B cell (primary cell): ENCODE measurements around the gene IL23A. TPM values are rescaled to one million over a fixed set of nuclear protein-coding genes. Genes with fewer than 3 reads are reported as not detected.

Source experiments
- ATAC-seq: fragments of 200-7000 bp; cut with Tn5 transposase; one replicate; pipeline ENCODE4 v1.10.0; 2021; ENCODE audit warnings: low read depth, mild to moderate bottlenecking, moderate number of reproducible peaks, moderate library complexity
- CTCF ChIA-PET: fragments of 350-600 bp; sonication (Branson Sonifier 250); formaldehyde crosslinking; loops from one replicate; lab custom pipeline; 2021; ENCODE audit warnings: antibody characterized with exemption, inconsistent platforms; lab: Charles Lee
- POLR2A ChIA-PET: fragments of 350-600 bp; sonication (Branson Sonifier 250); formaldehyde crosslinking; loops from one replicate; lab custom pipeline; 2021; ENCODE audit warnings: antibody characterized with exemption; lab: Charles Lee
- DNase-seq: peaks from one replicate; pipeline ENCODE4 v3.0.0; 2013
- H2AFZ ChIP-seq: 2 replicates; pipeline ENCODE4 v1.6.1; 2012; ENCODE audit warnings: mild to moderate bottlenecking, low read depth, low read length; ENCODE audit not compliant: insufficient read depth, poor library complexity, severe bottlenecking
- H3K27ac ChIP-seq, 2 donors: 1 replicate in 1 of 2; 2 replicates in 1 of 2; pipeline ENCODE4 v1.5.1; 2012 to 2013; ENCODE audit warnings: low read length in 2 of 2, mild to moderate bottlenecking in 2 of 2, moderate library complexity in 1 of 2
- H3K27me3 ChIP-seq, 4 experiments: fragments of 200-600 bp in 1 of 4; sonication (generic) in 1 of 4; replicated peaks in 1 of 4; 1 replicate in 2 of 4; 2 replicates in 2 of 4; pipeline versions ENCODE4 v1.6.1 to v1.7.0; 2013 to 2016; ENCODE audit warnings: low read length in 3 of 4, mild to moderate bottlenecking in 2 of 4, mixed read lengths in 1 of 4, moderate library complexity in 1 of 4; ENCODE audit not compliant: insufficient read depth in 4 of 4, control insufficient read depth in 3 of 4; ENCODE audit errors: control extremely low read depth in 1 of 4
- H3K36me3 ChIP-seq, 2 experiments: replicated peaks in 1 of 2; 1 replicate in 1 of 2; 2 replicates in 1 of 2; pipeline versions ENCODE4 v1.6.1 to v1.7.1; 2013; ENCODE audit warnings: low read length in 1 of 2; ENCODE audit not compliant: insufficient read depth in 2 of 2, control insufficient read depth in 1 of 2; ENCODE audit errors: control extremely low read depth in 1 of 2, extremely low read depth in 1 of 2
- H3K4me1 ChIP-seq, 2 donors: fragments of 200-600 bp in 1 of 2; sonication (generic) in 1 of 2; 1 replicate in 1 of 2; 2 replicates in 1 of 2; pipeline versions ENCODE4 v1.5.1 to v1.6.1; 2013 to 2017; ENCODE audit warnings: low read length in 2 of 2; ENCODE audit not compliant: control insufficient read depth in 2 of 2, insufficient read depth in 2 of 2
- H3K4me2 ChIP-seq: replicated peaks from 2 replicates; pipeline ENCODE3; 2012; ENCODE audit warnings: mild to moderate bottlenecking, low read depth, low read length; ENCODE audit not compliant: poor library complexity, severe bottlenecking
- H3K4me3 ChIP-seq, 5 experiments: fragments of 200-600 bp in 1 of 5; sonication (generic) in 1 of 5; 1 replicate in 3 of 5; 2 replicates in 2 of 5; pipeline versions ENCODE4 v1.5.1 to v1.7.0; 2011 to 2016; ENCODE audit warnings: low read length in 4 of 5, mild to moderate bottlenecking in 4 of 5, low read depth in 2 of 5, control low read depth in 1 of 5, moderate library complexity in 1 of 5; ENCODE audit not compliant: insufficient read depth in 1 of 5; ENCODE audit errors: control extremely low read depth in 1 of 5, extremely low read depth in 1 of 5
- H3K79me2 ChIP-seq: fragments of 200-600 bp; sonication (generic); one replicate; pipeline ENCODE4 v1.6.0; 2016; ENCODE audit warnings: low read length; ENCODE audit not compliant: control insufficient read depth, insufficient read depth
- H3K9ac ChIP-seq: fragments of 200-600 bp; sonication (generic); 2 replicates; pipeline ENCODE4 v1.6.1; 2017; ENCODE audit warnings: mild to moderate bottlenecking, low read length, moderate library complexity
- H3K9me3 ChIP-seq, 3 donors: one replicate each; pipeline versions ENCODE4 v1.6.1 to v1.7.1; 2013; ENCODE audit warnings: low read length in 2 of 3; ENCODE audit not compliant: control insufficient read depth in 2 of 3, insufficient read depth in 1 of 3; ENCODE audit errors: control extremely low read depth in 1 of 3
- H4K20me1 ChIP-seq: 2 replicates; pipeline ENCODE4 v1.6.0; 2012; ENCODE audit warnings: mild to moderate bottlenecking, low read length; ENCODE audit not compliant: insufficient read depth, control insufficient read depth, poor library complexity, severe bottlenecking
- H3K27ac Mint-ChIP-seq: one replicate; pipeline ENCODE4 v1.8.0; 2021; ENCODE audit warnings: mixed read lengths
- H3K27me3 Mint-ChIP-seq: one replicate; pipeline ENCODE4 v1.8.0; 2021; ENCODE audit warnings: mixed read lengths
- H3K4me1 Mint-ChIP-seq: one replicate; pipeline ENCODE4 v1.8.0; 2021; ENCODE audit warnings: mixed read lengths
- H3K4me3 Mint-ChIP-seq: one replicate; pipeline ENCODE4 v1.8.0; 2021; ENCODE audit warnings: mixed read lengths
- H3K9me3 Mint-ChIP-seq: one replicate; pipeline ENCODE4 v1.8.0; 2022; ENCODE audit warnings: mixed read lengths; ENCODE audit not compliant: insufficient read depth
- EZH2 ChIP-seq: IDR thresholded peaks from 2 replicates; pipeline ENCODE4 v1.6.1; 2012; ENCODE audit warnings: borderline replicate concordance, low read depth, mild to moderate bottlenecking, moderate library complexity, low read length; ENCODE audit not compliant: insufficient read depth, poor library complexity, severe bottlenecking
- WGBS: methylation state at CpG from one replicate; pipeline ENCODE4 v1.1.5; 2013; ENCODE audit warnings: missing lambda C conversion rate; ENCODE audit not compliant: insufficient coverage; 5-methylcytosine and 5-hydroxymethylcytosine counted together
- intact Hi-C: fragments of 100-400 bp; cut with micrococcal nuclease; formaldehyde crosslinking; loops from one replicate; pipeline ENCODE4 v1.10.0; 2022
- polyA minus RNA-seq: library from RNA; depleted of rRNA, polyadenylated mRNA; stranded (reverse); fragments of >200 nt; gene quantifications from 2 replicates; pipeline ENCODE4 v1.2.3, GENCODE V29; 2012
- polyA plus RNA-seq: library from polyadenylated mRNA; depleted of rRNA; stranded (reverse); fragments of >200 nt; gene quantifications from 2 replicates; pipeline ENCODE4 v1.2.3, GENCODE V29; 2012
- total RNA-seq, 2 donors: library from RNA; stranded (reverse); fragments of 120-200 nt in 1 of 2; gene quantifications; 1 replicate in 1 of 2; 2 replicates in 1 of 2; pipeline versions ENCODE4 v1.2.3 to v1.2.4, GENCODE V29; 2013 to 2022
- TF ChIP-seq, protein P1 (sequence below): fragments of 200-600 bp; IDR thresholded peaks from one replicate; pipeline ENCODE4 v1.8.0; 2022; ENCODE audit warnings: antibody characterized with exemption, mild to moderate bottlenecking

IL23A gene
- total RNA-seq (18.5 and 20.5 TPM in 2 replicates), polyA plus RNA-seq (24.9 and 32.6 TPM in 2 replicates), polyA minus RNA-seq (13.4 and 13.6 TPM in 2 replicates)
- 13.5 TPM for total RNA-seq (2013)

- H3K4me3 ChIP-seq, result peak within 1 kb of the TSS; percentile 26 to 59 (median 48)
- H3K4me1 ChIP-seq, result peaks cover 35 to 44% of the 10 kb centered on the region in 2 donors
- Mint-ChIP-seq H3K4me3 (peak within 1 kb of the TSS; percentile 95), H3K27ac (peak within 1 kb of the TSS; percentile 99), H3K9me3 (no peaks in the 10 kb centered on the region), H3K4me1 (peaks cover 48% of the 10 kb centered on the region), H3K27me3 (no peaks in the 10 kb centered on the region)
- DNase-seq (peak; percentile 87), ATAC-seq (peak; percentile 55)
- H3K79me2 ChIP-seq, result peaks cover 11% of the 10 kb centered on the region
- peak within 1 kb of the TSS; percentile 68 for H3K9ac ChIP-seq
- no peaks in the 10 kb centered on the region for H3K9me3 ChIP-seq
- H3K36me3 ChIP-seq, result peaks cover 0 to 22% of the 10 kb centered on the region in 2 experiments
- 28% methylated on average over 5 of the region's 9 CpGs for WGBS
- peak within 1 kb of the TSS; percentile 81 for H3K4me2 ChIP-seq
- ChIA-PET CTCF (interaction anchor here (0.5 to 7.6 kb wide), 9 partner anchors 19 to 126 kb away, joined by 3 to 45 read pairs (median 6); partner anchors contain the start of genes CNPY2, STAT2 and TIMELESS), POLR2A (interaction anchor here (0.6 to 2.5 kb wide), 13 partner anchors 16 to 309 kb away, joined by 3 to 22 read pairs (median 5); partner anchors contain the start of genes CNPY2, CS, MYL6B and RNF41)
- TF ChIP-seq EZH2, result no peak
- TF ChIP-seq, protein P1, sequence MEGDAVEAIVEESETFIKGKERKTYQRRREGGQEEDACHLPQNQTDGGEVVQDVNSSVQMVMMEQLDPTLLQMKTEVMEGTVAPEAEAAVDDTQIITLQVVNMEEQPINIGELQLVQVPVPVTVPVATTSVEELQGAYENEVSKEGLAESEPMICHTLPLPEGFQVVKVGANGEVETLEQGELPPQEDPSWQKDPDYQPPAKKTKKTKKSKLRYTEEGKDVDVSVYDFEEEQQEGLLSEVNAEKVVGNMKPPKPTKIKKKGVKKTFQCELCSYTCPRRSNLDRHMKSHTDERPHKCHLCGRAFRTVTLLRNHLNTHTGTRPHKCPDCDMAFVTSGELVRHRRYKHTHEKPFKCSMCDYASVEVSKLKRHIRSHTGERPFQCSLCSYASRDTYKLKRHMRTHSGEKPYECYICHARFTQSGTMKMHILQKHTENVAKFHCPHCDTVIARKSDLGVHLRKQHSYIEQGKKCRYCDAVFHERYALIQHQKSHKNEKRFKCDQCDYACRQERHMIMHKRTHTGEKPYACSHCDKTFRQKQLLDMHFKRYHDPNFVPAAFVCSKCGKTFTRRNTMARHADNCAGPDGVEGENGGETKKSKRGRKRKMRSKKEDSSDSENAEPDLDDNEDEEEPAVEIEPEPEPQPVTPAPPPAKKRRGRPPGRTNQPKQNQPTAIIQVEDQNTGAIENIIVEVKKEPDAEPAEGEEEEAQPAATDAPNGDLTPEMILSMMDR, result no peak
- peak within 1 kb of the TSS; percentile 52 for H2AFZ ChIP-seq
- peak within 1 kb of the TSS; percentile 86 to 88 for H3K27ac ChIP-seq
- H3K27me3 ChIP-seq, result no peaks in the 10 kb centered on the region
- intact Hi-C loops, result loop anchor here (1.0 to 2.0 kb wide), 3 partner anchors 22 to 126 kb away; partner anchors contain the start of gene STAT2
- H4K20me1 ChIP-seq, result no peaks in the 10 kb centered on the region
These were observed at the start of gene IL23A for GRCh38 chr12:56338308-56339157. Gene IL23A (plus strand): TSS chr12:56338884. CDS start chr12:56339045, 161 bp downstream.
